Testis (tissue), 2 donors: Measurements from ENCODE around the gene GDNF.

Source experiments
- POLR2A ChIP-seq: fragments of 450-650 bp; IDR thresholded peaks from one replicate; pipeline ENCODE4 v1.6.1; 2017; ENCODE audit warnings: antibody characterized with exemption, mild to moderate bottlenecking, moderate library complexity
- TF ChIP-seq, protein P1 (sequence below), 3 experiments: fragments of 450-650 bp in 2 of 3; fragments of 200-600 bp in 1 of 3; sonication (generic) in 1 of 3; IDR thresholded peaks; one replicate each; pipeline ENCODE4 v1.5.1; 2016 to 2019; ENCODE audit warnings: antibody characterized with exemption in 3 of 3, mild to moderate bottlenecking in 2 of 3, moderate library complexity in 1 of 3

GRCh38 chr5:37792975-37793631 is 46.7 kb downstream of the GDNF start:
- TF ChIP-seq, protein P1, sequence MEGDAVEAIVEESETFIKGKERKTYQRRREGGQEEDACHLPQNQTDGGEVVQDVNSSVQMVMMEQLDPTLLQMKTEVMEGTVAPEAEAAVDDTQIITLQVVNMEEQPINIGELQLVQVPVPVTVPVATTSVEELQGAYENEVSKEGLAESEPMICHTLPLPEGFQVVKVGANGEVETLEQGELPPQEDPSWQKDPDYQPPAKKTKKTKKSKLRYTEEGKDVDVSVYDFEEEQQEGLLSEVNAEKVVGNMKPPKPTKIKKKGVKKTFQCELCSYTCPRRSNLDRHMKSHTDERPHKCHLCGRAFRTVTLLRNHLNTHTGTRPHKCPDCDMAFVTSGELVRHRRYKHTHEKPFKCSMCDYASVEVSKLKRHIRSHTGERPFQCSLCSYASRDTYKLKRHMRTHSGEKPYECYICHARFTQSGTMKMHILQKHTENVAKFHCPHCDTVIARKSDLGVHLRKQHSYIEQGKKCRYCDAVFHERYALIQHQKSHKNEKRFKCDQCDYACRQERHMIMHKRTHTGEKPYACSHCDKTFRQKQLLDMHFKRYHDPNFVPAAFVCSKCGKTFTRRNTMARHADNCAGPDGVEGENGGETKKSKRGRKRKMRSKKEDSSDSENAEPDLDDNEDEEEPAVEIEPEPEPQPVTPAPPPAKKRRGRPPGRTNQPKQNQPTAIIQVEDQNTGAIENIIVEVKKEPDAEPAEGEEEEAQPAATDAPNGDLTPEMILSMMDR (IDR thresholded peaks at IDR 0.05), result no peak
- no peak for TF ChIP-seq POLR2A
